B cell (primary cell): ENCODE measurements around the gene ST13. TPM values are rescaled to one million over a fixed set of nuclear protein-coding genes. Genes with fewer than 3 reads are reported as not detected.

ENCODE experiments used
- ATAC-seq: fragments of 200-7000 bp; cut with Tn5 transposase; one replicate; pipeline ENCODE4 v1.10.0; 2021; ENCODE audit warnings: low read depth, mild to moderate bottlenecking, moderate number of reproducible peaks, moderate library complexity
- CTCF ChIA-PET: fragments of 350-600 bp; sonication (Branson Sonifier 250); formaldehyde crosslinking; loops from one replicate; lab custom pipeline; 2021; ENCODE audit warnings: antibody characterized with exemption, inconsistent platforms; lab: Charles Lee
- POLR2A ChIA-PET: fragments of 350-600 bp; sonication (Branson Sonifier 250); formaldehyde crosslinking; loops from one replicate; lab custom pipeline; 2021; ENCODE audit warnings: antibody characterized with exemption; lab: Charles Lee
- DNase-seq: peaks from one replicate; pipeline ENCODE4 v3.0.0; 2013
- H2AFZ ChIP-seq: 2 replicates; pipeline ENCODE4 v1.6.1; 2012; ENCODE audit warnings: mild to moderate bottlenecking, low read depth, low read length; ENCODE audit not compliant: insufficient read depth, poor library complexity, severe bottlenecking
- H3K27ac ChIP-seq, 2 donors: 1 replicate in 1 of 2; 2 replicates in 1 of 2; pipeline ENCODE4 v1.5.1; 2012 to 2013; ENCODE audit warnings: low read length in 2 of 2, mild to moderate bottlenecking in 2 of 2, moderate library complexity in 1 of 2
- H3K27me3 ChIP-seq, 4 experiments: fragments of 200-600 bp in 1 of 4; sonication (generic) in 1 of 4; replicated peaks in 1 of 4; 1 replicate in 2 of 4; 2 replicates in 2 of 4; pipeline versions ENCODE4 v1.6.1 to v1.7.0; 2013 to 2016; ENCODE audit warnings: low read length in 3 of 4, mild to moderate bottlenecking in 2 of 4, mixed read lengths in 1 of 4, moderate library complexity in 1 of 4; ENCODE audit not compliant: insufficient read depth in 4 of 4, control insufficient read depth in 3 of 4; ENCODE audit errors: control extremely low read depth in 1 of 4
- H3K36me3 ChIP-seq, 2 experiments: replicated peaks in 1 of 2; 1 replicate in 1 of 2; 2 replicates in 1 of 2; pipeline versions ENCODE4 v1.6.1 to v1.7.1; 2013; ENCODE audit warnings: low read length in 1 of 2; ENCODE audit not compliant: insufficient read depth in 2 of 2, control insufficient read depth in 1 of 2; ENCODE audit errors: control extremely low read depth in 1 of 2, extremely low read depth in 1 of 2
- H3K4me1 ChIP-seq, 2 donors: fragments of 200-600 bp in 1 of 2; sonication (generic) in 1 of 2; 1 replicate in 1 of 2; 2 replicates in 1 of 2; pipeline versions ENCODE4 v1.5.1 to v1.6.1; 2013 to 2017; ENCODE audit warnings: low read length in 2 of 2; ENCODE audit not compliant: control insufficient read depth in 2 of 2, insufficient read depth in 2 of 2
- H3K4me2 ChIP-seq: replicated peaks from 2 replicates; pipeline ENCODE3; 2012; ENCODE audit warnings: mild to moderate bottlenecking, low read depth, low read length; ENCODE audit not compliant: poor library complexity, severe bottlenecking
- H3K4me3 ChIP-seq, 5 experiments: fragments of 200-600 bp in 1 of 5; sonication (generic) in 1 of 5; 1 replicate in 3 of 5; 2 replicates in 2 of 5; pipeline versions ENCODE4 v1.5.1 to v1.7.0; 2011 to 2016; ENCODE audit warnings: low read length in 4 of 5, mild to moderate bottlenecking in 4 of 5, low read depth in 2 of 5, control low read depth in 1 of 5, moderate library complexity in 1 of 5; ENCODE audit not compliant: insufficient read depth in 1 of 5; ENCODE audit errors: control extremely low read depth in 1 of 5, extremely low read depth in 1 of 5
- H3K79me2 ChIP-seq: fragments of 200-600 bp; sonication (generic); one replicate; pipeline ENCODE4 v1.6.0; 2016; ENCODE audit warnings: low read length; ENCODE audit not compliant: control insufficient read depth, insufficient read depth
- H3K9ac ChIP-seq: fragments of 200-600 bp; sonication (generic); 2 replicates; pipeline ENCODE4 v1.6.1; 2017; ENCODE audit warnings: mild to moderate bottlenecking, low read length, moderate library complexity
- H3K9me3 ChIP-seq, 3 donors: one replicate each; pipeline versions ENCODE4 v1.6.1 to v1.7.1; 2013; ENCODE audit warnings: low read length in 2 of 3; ENCODE audit not compliant: control insufficient read depth in 2 of 3, insufficient read depth in 1 of 3; ENCODE audit errors: control extremely low read depth in 1 of 3
- H4K20me1 ChIP-seq: 2 replicates; pipeline ENCODE4 v1.6.0; 2012; ENCODE audit warnings: mild to moderate bottlenecking, low read length; ENCODE audit not compliant: insufficient read depth, control insufficient read depth, poor library complexity, severe bottlenecking
- H3K27ac Mint-ChIP-seq: one replicate; pipeline ENCODE4 v1.8.0; 2021; ENCODE audit warnings: mixed read lengths
- H3K27me3 Mint-ChIP-seq: one replicate; pipeline ENCODE4 v1.8.0; 2021; ENCODE audit warnings: mixed read lengths
- H3K4me1 Mint-ChIP-seq: one replicate; pipeline ENCODE4 v1.8.0; 2021; ENCODE audit warnings: mixed read lengths
- H3K4me3 Mint-ChIP-seq: one replicate; pipeline ENCODE4 v1.8.0; 2021; ENCODE audit warnings: mixed read lengths
- H3K9me3 Mint-ChIP-seq: one replicate; pipeline ENCODE4 v1.8.0; 2022; ENCODE audit warnings: mixed read lengths; ENCODE audit not compliant: insufficient read depth
- EZH2 ChIP-seq: IDR thresholded peaks from 2 replicates; pipeline ENCODE4 v1.6.1; 2012; ENCODE audit warnings: borderline replicate concordance, low read depth, mild to moderate bottlenecking, moderate library complexity, low read length; ENCODE audit not compliant: insufficient read depth, poor library complexity, severe bottlenecking
- WGBS: methylation state at CpG from one replicate; pipeline ENCODE4 v1.1.5; 2013; ENCODE audit warnings: missing lambda C conversion rate; ENCODE audit not compliant: insufficient coverage; 5-methylcytosine and 5-hydroxymethylcytosine counted together
- intact Hi-C: fragments of 100-400 bp; cut with micrococcal nuclease; formaldehyde crosslinking; loops from one replicate; pipeline ENCODE4 v1.10.0; 2022
- polyA plus RNA-seq: library from polyadenylated mRNA; depleted of rRNA; stranded (reverse); fragments of >200 nt; gene quantifications from 2 replicates; pipeline ENCODE4 v1.2.3, GENCODE V29; 2012
- total RNA-seq, 2 donors: library from RNA; stranded (reverse); fragments of 120-200 nt in 1 of 2; gene quantifications; 1 replicate in 1 of 2; 2 replicates in 1 of 2; pipeline versions ENCODE4 v1.2.3 to v1.2.4, GENCODE V29; 2013 to 2022
- TF ChIP-seq, protein P1 (sequence below): fragments of 200-600 bp; IDR thresholded peaks from one replicate; pipeline ENCODE4 v1.8.0; 2022; ENCODE audit warnings: antibody characterized with exemption, mild to moderate bottlenecking

ST13 gene
- total and polyA plus RNA-seq, 2 donors (not counting 1 experiment from before 2014, with no cell fraction given): 44.6 to 187 TPM

DNA sequence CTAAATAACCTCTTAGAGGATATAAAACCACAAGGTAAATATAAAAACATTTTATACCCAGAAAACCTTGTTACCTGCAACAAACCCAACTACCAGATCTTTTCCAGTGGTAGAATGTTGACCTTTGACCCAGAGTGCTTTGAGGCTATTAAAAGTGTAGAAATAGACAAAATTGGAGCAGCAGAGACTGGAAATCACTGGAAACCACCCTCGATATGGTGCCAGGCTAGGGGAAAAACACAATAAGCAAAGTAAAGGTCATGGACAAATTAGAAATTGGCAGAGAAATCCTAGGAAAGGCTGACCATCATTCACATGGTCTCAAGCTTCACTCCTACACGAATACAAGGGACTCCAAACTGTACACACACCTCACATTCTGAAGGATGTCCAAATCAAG is 64.0 kb downstream of the ST13 start:
- Mint-ChIP-seq H3K27ac (no peak overlapping the region), H3K4me1 (peaks cover 13% of the 10 kb centered on the region), H3K4me3 (no peak overlapping the region), H3K9me3 (no peaks in the 10 kb centered on the region), H3K27me3 (no peaks in the 10 kb centered on the region)
- Histone ChIP-seq H3K79me2 (no peaks in the 10 kb centered on the region), H3K36me3 (peaks cover 0 to 23% of the 10 kb centered on the region in 2 experiments), H3K27me3 (no peaks in the 10 kb centered on the region), H3K4me1 (peaks cover 6% of the 10 kb centered on the region in 2 donors), H3K27ac (no peak overlapping the region), H3K9me3 (no peaks in the 10 kb centered on the region), H4K20me1 (no peaks in the 10 kb centered on the region), H2AFZ (no peak overlapping the region), H3K4me3 (no peak overlapping the region), H3K4me2 (no peak overlapping the region), H3K9ac (no peak overlapping the region)
- POLR2A ChIA-PET: no interaction called here
- TF ChIP-seq, protein P1, sequence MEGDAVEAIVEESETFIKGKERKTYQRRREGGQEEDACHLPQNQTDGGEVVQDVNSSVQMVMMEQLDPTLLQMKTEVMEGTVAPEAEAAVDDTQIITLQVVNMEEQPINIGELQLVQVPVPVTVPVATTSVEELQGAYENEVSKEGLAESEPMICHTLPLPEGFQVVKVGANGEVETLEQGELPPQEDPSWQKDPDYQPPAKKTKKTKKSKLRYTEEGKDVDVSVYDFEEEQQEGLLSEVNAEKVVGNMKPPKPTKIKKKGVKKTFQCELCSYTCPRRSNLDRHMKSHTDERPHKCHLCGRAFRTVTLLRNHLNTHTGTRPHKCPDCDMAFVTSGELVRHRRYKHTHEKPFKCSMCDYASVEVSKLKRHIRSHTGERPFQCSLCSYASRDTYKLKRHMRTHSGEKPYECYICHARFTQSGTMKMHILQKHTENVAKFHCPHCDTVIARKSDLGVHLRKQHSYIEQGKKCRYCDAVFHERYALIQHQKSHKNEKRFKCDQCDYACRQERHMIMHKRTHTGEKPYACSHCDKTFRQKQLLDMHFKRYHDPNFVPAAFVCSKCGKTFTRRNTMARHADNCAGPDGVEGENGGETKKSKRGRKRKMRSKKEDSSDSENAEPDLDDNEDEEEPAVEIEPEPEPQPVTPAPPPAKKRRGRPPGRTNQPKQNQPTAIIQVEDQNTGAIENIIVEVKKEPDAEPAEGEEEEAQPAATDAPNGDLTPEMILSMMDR: no peak
- TF ChIP-seq EZH2: no peak
- ATAC-seq (no peak), DNase-seq (no peak)
- CTCF ChIA-PET: no interaction called here
- no CpG with 5 or more reads among the region's 2 CpGs for WGBS
- intact Hi-C loops: no loop called here

DNA sequence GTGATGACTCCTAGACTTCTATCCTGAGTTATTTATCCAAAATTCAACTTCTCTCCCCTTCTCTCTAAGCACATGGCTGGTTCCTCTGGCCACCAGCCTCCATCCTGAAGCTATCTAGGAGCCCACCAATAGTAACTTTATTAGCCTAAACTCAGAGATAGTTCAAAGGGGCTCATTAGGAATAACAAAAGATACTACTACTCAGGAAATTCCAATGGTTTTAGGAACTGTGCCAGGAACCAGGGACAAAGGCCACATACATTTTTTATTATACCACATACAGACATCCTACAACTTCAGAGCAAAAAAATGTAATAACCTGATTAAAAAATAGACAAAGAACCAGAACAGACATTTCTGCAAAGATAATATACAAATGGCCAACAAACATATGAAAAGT is 65.2 kb downstream of the ST13 start:
- H3K4me1 Mint-ChIP-seq: peaks cover 13% of the 10 kb centered on the region
- no peaks in the 10 kb centered on the region for H3K79me2 ChIP-seq
- H3K27me3 Mint-ChIP-seq: no peaks in the 10 kb centered on the region
- no peak overlapping the region for H3K27ac Mint-ChIP-seq
- H3K4me2 ChIP-seq: no peak overlapping the region
- intact Hi-C loops: no loop called here
- H3K4me3 ChIP-seq: no peak overlapping the region
- no peaks in the 10 kb centered on the region for H3K9me3 ChIP-seq
- no peak overlapping the region for H3K4me3 Mint-ChIP-seq
- no peaks in the 10 kb centered on the region for H4K20me1 ChIP-seq
- ChIA-PET CTCF (interaction anchor here (0.6 to 1.1 kb wide), 2 partner anchors 108 to 132 kb away, joined by 3 read pairs; no protein-coding TSS in a partner anchor), POLR2A (no interaction called here)
- H2AFZ ChIP-seq: no peak overlapping the region
- peaks cover 5 to 23% of the 10 kb centered on the region in 2 experiments for H3K36me3 ChIP-seq
- H3K9me3 Mint-ChIP-seq: no peaks in the 10 kb centered on the region
- TF ChIP-seq EZH2: no peak
- TF ChIP-seq, protein P1: no peak
- DNase-seq (no peak), ATAC-seq (no peak)
- H3K27me3 ChIP-seq: no peaks in the 10 kb centered on the region
- H3K9ac ChIP-seq: no peak overlapping the region
- H3K27ac ChIP-seq: no peak overlapping the region
- H3K4me1 ChIP-seq: peaks cover 6% of the 10 kb centered on the region in 2 donors
